Stimulated activated CD8-positive, alpha-beta memory T cell treated with anti-CD3 and anti-CD28 coated beads, Interleukin-4, amount 100 ng/mL, for 1 hour (primary cell): ENCODE measurements around the gene CHTF18.
"Not testable (repeated sequence)": the region's sequence is repeated elsewhere in the genome, so short reads cannot be mapped to it uniquely, and the experiment has no call there.

Source experiments
- DNase-seq, 2 donors: peaks; one replicate each; pipeline ENCODE4 v3.0.0-alpha.2; 2020; ENCODE audit warnings: low read depth in 2 of 2, low spot score in 1 of 2

CHTF18 gene

DNA sequence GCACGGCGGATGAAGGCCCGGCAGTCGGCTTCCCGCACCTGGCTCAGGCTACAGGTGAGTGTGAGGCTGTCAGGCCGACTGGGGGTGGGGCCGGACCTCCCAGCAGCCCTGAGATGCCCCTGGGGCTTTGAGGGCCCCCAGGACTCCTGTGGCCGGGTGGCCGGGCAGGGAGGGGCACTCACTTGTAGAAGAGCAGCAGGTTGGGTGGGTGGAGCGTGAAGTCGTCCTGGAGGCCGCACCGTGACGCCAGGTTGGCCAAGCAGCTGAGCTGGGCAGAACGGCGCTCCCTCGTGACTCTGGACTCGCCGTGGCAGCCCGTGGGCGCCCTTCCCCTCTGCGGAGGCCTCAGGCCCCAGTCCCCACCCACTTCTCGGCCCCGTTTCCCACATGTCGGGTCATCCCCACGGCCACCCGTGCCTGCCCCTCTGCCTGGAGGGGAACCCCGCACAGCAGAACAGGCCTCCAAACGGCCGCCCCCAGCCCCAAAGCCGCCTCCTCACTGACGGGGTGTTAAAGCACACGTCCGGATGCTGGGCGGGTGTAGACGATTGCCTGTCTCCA lies 13.1 kb upstream of the CHTF18 start:
- no peak for DNase-seq

DNA sequence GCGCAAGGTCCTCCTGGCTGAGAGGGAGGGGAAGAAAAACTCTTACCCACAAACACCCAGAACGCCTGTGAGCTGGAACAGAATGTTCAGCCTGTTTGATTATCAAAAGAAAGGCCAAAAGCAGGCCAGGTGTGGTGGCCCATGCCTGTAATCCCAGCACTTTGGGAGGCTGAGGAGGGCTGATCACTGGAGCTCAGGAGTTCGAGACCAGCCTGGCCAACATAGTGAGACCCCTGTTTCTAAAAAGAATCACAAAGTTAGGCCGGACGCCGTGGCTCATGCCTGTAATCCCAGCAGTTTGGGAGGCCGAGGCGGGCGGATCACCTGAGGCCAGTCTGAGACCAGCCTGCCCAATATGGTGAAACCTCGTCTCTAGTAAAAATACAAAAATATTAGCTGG lies 12.1 kb upstream of the CHTF18 start:
- DNase-seq = not testable (repeated sequence)

DNA sequence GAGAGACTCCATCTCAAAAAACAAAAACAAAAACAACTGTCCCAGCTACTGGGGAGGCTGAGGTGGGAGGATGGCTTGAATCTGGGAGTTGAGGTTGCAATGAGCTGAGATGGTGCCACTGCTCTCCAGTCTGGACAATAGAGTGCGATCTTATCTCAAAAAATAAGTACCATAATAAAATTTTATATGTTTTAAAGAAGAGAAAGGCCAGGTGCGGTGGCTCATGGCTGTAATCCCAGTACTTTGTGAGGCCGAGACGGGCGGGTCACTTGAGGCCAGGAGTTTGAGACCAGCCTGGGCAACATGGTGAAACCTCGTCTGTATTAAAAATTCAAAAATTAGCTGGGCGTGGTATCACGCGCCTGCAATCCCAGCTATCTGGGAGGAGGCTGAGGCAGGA lies 11.6 kb upstream of the CHTF18 start:
- DNase-seq = no peak

DNA sequence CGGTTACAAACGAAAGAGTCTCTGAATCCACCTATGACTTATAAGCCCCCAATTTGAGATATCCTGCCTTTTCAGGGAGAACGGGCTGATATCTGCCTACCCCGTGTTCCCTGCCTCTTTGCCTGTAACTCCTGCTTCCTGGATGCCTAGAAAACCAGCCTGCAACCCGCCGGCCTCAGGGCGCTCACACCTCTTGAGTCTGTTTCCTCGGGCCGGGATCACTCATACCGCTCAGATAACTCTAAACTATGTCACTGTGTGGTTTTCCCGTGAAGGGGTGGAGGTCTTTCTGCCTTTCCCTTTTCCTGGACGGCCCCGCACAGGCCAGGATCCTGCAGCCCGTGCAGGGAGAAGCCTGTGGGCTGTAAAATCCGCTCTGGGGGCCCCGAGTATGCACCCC lies 10.6 kb upstream of the CHTF18 start:
- DNase-seq = no peak

DNA sequence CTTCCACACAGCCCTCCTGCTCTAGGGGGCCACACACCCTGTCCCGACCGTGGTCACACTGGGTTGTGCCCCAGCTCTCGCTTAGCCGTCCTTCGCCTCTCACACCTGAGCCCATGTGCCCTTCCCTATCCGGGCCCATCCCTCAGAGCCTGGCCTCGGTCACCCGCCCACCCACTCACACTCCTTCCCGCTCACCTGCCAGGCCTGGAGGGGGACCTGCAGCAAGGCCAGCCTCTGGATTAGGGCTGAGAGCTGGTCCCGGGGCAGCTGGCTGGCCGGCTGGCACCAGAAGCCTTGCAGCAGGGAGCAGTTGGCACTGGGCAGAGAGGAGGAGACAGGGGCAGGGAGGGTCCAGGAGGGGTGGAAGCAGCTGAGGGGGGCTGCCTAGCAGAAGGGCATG lies 10.0 kb upstream of the CHTF18 start:
- no peak for DNase-seq

DNA sequence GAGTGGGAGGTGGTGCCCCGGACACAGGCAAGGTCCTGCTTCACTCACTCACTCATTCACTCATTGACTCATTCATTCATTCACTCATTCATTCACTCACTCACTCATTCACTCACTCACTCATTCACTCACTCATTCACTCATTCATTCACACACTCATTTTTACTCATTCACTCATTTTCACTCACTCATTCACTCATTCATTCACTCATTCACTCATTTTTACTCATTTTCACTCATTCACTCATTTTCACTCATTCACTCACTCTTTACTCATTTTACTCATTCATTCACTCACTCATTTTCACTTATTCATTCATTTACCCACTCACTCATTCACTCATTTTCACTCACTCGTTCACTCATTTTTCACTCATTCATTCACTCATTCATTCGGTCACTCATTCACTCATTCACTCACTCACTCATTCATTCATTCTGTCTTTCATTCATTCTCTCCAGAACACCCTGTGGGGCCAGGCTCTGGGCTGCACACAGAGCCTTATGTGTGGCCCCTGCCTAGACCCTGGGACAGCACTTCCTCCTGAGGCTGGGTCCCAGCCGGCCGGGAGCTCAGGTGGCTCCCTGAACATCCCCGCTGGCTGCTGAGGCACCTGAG lies 9.4 kb upstream of the CHTF18 start:
- DNase-seq = no peak

DNA sequence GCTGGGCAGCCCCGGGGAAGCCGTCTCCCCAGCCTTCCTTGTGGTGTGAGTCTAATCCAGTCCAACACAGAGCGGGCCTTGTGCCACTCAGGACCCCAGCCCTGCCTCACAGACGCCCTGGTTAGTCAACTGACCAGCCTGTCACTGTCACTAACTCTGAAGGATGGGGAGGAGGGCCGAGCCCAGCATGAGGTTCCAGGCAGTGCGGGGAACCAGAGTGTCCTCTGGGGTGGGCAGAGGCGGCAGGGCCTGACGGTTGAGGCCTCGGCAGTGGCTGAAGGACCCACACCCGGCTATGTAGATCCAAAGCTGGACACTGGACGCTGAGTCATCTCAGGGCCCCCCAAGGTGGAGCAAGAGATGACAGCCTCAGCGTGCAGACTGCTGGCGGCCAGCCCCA lies 8.9 kb upstream of the CHTF18 start:
- DNase-seq = no peak

DNA sequence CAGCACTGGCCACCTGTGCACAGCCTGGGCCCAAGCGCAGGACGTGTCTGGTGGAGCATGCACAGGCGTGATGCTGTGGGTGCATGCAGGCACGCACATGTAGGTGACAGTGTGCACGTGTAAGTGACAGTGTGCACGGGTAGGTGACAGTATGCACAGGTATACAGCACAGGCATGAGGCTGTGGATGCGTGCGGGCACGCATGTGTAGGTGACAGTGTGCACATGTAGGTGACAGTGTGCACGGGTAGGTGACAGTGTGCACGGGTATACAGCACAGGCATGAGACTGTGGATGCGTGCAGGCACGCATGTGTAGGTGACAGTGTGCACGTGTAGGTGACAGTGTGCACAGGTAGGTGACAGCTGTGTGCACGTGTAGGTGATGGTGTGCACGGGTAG lies 8.1 kb upstream of the CHTF18 start:
- DNase-seq = no peak

DNA sequence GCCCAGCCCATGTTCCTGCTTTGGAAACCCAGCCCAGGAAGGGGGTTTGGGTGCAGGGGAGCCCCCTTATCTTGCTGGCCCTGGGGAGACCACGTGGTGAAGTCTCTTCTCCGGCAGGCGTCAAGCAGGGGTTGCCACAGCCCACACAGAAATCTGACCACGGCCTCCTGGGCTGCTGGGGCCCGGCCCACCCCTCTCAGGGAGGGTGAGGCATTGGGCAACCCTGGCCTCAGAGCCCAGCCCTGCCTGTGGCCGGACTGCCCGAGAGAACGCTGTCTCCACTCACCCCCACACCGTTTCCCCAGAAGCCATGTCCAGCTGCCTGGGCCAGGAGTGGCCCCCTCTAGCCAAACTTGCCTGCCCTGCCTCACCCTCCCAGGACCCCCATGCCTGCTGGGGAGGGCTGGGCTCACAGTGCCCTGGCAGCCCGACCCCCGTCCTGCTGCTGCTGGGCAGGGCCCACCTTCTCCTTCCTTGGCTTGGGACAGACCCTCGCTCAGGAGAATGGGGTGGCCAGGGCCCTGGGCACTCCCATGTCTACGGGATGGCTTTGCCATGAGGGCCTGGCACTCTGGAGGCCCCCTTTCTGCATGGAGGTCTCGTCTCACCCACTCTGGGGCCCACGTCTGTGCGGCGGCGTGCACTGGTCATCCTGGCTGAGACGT lies 6.9 kb upstream of the CHTF18 start:
- DNase-seq = no peak

DNA sequence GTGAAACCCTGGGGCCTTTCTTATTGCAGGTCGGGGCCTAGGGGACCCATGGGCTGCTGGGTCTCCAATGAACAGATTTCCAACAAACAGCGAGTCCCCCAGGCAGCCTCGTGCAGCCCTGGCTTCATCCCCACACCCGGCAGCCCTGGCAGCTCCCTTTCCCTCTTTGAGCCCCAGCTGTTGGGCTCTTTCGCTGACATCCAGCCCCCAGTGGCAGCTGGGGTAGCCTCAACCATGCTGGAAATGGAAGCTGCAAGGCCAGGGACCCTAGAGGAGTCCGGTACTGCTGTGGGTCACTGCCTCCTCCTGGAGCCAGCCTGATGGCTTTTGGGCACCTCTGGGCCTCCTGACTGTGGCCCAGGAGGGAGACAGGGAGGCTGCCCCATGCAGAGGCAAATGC lies 6.2 kb upstream of the CHTF18 start:
- DNase-seq = no peak

DNA sequence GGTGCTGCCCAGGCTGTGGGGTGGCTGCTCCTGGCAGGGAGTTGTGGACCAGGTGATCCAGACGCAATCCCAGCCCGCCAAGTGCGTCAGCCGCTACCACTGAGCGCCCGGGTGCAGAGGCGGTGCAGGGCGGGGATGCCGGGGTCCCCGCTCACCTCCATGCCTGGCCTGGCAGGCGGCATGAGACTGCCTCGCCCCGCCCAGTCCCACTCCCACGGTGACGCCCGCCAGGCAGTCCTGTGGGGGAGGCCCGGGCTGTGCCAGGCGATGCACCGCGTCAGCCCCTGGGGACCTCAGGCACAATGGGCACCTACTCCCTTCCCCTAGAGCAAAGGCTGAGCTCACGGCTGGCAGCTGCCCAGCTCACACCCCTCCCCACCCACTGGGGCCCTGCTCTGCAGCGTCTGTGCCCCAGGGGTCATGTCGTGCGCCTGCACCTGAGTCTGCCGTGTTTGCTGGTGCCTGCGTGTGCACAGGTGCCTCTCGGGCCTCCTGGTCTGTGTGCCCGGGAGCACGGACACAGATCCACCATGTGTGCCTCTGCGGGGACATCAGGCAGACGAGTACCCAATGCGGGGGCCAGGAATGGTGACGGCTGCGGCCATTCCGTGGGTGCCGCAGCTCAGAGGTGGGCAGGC lies 5.5 kb upstream of the CHTF18 start:
- DNase-seq = no peak

DNA sequence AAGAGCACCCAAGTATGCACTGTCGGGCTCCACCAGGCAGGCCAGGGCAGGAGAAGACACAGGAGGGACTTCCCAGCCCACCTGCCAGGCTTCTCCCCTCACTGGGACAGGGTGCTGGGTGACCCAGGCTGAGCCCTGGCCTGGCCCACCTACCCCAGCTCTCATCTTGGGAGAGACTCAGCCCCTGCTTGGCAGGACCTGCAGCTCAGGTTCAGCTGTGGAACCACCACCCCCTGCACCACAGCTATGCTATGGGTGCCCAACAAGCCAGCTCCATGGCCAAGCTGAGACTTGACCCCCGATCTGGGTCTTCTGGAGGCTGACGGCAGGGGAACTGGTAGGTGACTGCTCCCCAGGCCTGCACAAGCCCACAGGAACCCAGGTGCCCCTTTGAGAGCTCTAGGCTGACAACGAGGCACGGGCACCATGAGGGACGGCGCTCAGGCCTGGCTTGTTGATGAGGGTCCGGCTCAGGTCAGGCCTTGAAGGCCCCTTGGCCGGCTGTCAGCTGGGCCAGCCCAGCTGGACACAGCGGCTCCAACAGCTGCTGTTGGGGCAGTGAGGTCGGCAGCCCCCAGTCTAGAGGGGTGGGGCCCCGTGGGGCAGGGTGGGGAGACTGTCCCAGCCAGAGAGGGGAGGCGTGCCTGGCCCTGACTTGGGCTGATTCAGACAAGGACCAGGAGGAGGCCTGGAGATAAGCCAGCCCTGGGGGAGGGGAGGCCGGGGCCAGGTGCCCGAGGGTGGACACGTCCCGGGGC lies 4.8 kb upstream of the CHTF18 start:
- DNase-seq = no peak

DNA sequence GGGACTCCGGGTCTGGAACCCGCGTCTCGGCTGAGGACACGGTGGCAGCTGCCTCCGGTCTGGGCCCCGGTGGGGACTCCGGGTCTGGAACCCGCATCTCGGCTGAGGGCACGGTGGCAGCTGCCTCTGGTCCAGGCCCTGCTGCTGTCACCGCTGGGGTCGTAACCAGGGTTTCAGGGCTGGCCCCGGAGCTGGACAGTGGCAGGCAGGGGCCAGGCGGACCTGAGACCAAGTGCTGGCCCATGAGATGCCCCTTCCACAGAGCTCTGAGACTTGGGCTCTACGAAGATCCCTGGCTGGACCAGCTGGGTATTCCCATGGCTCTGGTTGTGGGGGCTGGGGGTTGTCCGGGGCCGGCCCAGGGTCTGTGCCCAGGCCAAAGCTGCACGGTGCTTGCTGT lies 4.0 kb upstream of the CHTF18 start:
- DNase-seq = no peak

DNA sequence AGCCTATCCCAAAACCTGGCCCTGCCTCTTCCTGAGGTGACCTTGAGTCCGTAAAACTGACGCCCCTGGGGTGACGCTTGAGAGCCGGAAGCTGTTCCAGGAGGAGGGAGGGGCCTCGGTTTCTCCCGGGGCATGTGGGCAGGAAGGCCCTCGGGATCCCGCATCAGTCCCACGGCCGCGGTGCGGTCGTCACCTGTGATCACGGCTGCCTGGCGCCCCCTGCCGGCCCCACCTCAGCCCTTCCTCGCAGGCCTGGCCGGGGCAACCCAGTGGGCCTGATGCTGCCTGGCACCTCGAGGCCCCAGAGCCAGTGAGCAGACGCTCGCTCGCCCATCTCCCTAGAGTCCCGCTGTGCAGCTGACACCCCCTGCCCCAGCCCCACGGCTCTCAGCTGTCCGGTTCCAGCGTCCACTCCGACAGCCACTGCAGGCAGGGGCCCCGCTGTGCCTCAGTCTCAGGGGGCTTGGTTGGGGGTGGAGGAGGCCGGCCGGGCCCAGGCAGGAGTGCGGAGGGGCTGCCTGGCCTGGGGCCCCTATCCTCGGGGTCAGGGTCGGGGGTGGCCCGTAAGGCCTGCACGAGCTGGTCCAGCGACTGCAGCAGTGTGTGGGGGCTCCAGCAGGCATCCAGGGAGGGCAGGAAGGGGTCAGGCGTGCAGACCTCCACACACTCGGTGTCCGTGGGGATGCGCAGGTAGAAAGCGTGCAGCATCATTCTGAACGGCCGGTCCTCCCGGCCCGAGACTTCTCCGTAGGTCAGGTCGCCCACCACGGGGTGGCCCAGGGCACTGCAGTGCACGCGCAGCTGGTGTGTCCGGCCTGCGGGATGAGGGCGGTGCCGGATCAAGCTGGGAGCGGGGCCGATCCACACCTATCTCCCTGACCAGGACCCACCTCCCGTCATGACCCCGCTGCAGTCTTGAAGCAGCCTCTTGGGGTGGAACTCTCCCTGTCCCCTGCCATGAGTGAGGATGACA lies 2.6 kb upstream of the CHTF18 start:
- DNase-seq = peak; percentile 53 to 56

DNA sequence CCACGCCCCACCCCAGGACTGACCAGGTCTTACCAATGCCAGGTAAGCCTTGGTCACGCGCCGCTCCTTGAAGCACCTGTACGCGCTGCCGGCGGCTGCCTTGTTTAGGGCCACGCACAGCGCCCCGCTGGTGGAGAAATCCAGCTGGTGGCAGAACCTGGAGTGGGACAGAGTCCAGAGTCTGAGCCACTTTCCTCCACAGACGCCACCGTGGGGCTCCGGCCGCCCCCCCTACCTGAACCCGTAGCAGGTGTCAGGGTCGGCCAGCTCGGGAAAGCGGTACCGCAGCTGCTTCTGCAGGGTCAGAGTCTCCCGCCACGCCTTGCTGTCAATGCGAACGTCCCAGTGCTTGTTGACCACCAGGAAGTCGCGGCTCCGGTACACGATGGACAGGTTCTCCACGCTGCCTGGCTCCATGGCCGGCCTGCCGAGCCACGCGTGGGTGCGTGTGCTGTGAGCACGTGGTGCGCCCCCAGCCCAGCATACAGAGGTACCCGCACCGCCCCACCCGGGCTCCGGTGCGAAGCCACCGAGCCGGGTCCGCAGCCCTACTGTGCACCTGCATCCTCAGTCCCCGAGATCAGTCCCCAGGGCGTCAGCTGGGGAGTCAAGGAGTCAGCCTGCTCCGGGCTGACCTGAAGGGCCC lies 976 bp upstream of the CHTF18 start:
- DNase-seq = no peak

DNA sequence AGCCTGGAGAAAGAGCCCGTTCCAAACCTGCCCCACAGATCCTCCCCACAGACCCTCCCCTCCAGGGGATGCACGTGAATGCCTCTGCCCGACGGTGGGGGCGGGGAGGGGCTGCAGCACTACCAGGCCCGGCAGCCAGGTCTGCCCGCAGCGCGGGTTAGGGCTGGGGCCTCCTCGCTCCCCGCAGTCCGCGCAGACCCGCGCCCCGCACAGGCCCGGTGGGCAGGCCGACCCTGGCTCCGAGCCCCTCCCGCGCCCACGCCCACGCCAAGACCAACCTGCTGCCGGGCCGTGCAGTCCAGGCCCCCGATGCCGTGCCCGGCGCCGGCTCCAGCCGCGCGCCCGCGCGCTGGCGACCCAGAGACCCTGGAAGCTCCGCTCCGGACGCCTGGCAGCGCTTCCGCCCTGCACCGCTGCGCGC lies 432 bp upstream of the CHTF18 start, which contains the start of gene RPUSD1:
RPUSD1 (minus strand) TSS at position 404 of the 421 bp plus-strand sequence. CDS start 644 bp downstream, outside the sequence.
- DNase-seq = no peak

DNA sequence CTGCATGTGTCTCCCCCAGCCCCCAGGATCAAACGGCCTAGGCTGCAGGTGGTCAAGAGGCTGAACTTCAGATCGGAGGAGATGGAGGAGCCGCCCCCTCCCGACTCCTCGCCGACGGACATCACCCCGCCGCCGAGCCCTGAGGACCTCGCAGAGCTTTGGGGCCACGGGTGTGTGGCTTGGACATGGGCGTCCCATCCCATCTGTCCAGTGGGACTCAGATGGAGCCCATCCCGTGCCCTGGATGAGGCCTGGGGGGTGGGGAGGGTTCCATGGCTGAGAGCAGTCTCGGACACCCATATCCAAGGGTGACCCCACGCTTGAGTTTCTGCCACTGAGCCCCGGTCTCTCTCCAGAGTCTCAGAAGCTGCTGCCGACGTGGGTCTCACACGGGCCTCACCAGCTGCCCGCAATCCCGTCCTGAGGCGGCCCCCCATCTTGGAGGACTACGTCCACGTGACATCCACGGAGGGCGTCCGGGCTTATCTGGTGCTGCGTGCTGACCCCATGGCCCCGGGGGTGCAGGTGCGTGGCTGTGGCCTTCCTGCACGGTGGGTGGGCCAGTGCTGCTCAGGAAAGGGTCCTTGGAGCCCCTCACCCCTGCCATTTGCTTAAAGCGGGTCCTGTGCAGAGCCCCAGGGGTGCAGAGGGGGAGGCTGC lies 901 bp downstream of the CHTF18 start:
- DNase-seq = no peak

DNA sequence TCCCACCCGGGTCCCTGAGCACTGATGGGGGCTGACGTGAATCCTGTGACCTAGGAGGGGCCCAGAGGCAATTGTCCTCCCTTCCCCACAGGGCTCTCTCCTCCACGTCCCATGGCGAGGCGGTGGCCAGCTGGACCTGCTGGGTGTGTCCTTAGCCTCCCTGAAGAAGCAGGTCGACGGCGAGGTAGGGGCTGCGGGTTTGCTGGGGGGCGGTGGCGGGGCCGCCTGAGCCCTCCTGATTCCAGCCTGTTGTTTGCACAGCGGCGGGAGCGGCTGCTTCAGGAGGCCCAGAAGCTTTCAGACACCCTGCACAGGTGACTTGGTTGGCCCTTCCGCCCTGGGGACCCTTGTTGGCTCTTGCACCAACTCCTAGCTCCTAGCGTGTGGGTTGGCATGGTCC lies 1.7 kb downstream of the CHTF18 start:
- no peak for DNase-seq

DNA sequence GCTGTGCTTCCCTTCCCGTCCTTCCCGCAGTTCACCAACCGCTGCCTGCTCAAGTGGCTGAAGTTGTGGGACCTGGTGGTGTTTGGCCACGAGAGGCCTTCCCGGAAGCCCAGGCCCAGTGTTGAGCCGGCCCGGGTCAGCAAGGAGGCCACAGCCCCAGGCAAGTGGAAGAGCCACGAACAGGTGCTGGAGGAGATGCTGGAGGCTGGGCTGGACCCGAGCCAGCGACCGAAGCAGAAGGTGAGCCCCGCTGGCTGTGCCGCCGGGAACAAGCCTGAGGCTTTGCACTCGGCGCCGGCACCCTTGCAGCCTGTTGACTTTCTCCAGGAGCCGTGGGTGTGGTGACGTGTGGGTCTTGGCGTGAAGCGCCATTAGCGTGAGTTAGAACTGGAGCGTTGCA lies 2.7 kb downstream of the CHTF18 start:
- DNase-seq = no peak
